CMK (cell line): ENCODE measurements around the gene OR2T27.
"Not testable (repeated sequence)": the region's sequence is repeated elsewhere in the genome, so short reads cannot be mapped to it uniquely, and the experiment has no call there.

Source experiments
- DNase-seq: peaks from one replicate; pipeline ENCODE4 v3.0.0-alpha.2; 2010; ENCODE audit warnings: low read depth

OR2T27 gene

DNA sequence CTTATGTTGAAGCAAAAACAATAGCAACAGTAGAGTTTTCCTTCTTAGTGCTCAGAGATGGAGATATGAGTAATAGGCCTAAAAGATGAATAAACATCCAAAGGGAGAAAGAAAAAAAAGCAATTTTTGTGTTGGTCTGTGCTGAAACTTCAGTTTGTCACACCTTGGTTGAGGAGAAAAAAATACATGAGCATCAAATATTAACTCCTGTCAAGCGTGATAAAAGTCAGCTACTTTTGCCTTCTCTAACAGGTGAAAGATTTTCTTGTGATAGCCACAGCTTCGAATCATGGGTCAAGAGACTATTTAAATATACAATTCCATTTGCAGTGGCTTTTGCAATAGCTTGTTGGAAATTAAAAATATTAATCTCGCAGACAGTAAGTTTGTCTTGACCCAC is 14.4 kb downstream of the OR2T27 start:
- DNase-seq = not testable (repeated sequence)

DNA sequence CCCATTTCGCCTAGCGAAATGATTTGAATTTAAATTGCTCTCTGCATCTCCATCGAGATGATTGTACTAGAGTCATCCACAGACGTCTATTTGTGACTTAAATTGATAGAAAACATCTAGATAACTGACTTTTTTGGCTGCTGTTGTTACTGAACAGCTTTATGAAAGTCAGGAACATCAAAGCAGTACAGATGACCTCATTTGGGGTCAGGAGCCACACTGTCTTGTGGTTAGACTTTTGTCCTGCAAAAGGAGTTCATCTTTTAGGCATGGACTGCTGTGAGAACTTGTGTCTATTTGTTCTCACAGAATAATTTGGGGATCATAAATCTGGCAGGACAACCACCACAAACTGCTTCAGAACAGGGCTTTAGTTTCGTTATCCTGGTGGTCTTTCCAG is 15.7 kb downstream of the OR2T27 start:
- not testable (repeated sequence) for DNase-seq

DNA sequence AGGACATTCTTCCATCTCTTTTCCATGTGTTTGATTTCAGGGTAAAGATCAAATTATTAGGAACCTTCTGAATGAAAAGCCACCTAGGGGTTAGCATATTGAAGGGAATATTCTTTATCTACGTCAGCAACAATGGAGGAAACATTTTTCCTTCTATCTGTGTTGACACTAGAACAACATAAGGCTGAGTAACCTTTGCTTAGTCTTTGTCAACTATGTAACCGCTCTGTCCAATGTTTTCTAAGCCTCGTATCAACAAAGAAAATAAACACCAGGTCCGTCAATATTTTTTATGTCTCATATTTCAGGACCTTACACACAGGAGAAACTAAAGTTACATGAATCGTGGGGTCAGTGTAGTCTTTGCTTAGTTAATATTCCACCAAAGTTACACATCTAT is 18.7 kb downstream of the OR2T27 start:
- not testable (repeated sequence) for DNase-seq

DNA sequence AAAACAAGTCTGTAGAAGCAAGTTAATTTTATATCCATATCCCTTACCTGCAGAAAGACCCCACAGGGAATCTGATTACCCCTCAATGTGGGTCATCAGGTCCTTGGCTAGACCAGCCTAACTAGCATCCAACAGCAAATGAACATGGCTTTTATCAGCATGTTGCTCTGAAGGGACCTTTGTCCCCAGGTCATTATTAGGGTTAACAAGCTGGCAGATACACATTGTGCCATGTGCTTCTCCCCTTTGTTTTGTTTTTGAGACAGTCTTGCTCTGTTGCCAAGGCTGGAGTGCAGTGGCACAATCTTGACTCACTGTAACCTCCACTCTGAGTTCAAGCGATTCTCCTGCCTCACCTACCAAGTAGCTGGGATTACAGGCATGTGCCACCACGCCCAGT is 20.3 kb downstream of the OR2T27 start, which contains the start of gene OR2T11:
Gene OR2T11, minus strand, starts transcription at position 101 of the 400 bp plus-strand sequence. CDS start 7,963 bp downstream, outside the sequence.
- DNase-seq = not testable (repeated sequence)

DNA sequence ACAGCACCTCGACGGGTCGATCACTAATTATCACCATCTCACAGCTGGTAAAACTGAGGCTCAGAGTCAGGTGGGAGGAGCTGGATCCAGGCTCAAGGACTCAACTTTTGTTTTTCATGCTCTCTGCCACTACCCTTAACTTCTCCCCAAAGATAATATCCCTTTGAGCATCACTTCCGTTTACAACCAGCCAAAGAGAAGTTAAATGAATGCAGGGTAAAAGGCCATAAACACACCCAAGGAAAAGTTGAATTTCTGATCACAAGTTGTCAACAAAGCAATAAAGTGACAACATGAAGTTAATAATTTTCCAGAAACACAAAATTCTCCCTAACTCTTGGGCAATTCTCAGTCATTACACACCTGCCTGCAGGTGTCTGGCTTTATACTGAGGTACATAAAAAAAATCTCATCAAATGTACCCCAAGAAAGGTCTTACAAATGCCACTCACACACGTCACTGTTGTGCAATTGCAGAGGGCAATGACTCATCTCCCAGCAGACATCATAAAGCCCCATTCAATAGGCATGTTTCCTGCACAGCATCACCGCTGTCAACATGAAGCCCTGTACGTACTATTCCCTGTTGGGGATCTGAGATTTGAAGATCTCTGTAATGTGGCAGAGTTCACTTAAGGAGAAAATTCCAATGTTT is 23.8 kb downstream of the OR2T27 start:
- no peak for DNase-seq

DNA sequence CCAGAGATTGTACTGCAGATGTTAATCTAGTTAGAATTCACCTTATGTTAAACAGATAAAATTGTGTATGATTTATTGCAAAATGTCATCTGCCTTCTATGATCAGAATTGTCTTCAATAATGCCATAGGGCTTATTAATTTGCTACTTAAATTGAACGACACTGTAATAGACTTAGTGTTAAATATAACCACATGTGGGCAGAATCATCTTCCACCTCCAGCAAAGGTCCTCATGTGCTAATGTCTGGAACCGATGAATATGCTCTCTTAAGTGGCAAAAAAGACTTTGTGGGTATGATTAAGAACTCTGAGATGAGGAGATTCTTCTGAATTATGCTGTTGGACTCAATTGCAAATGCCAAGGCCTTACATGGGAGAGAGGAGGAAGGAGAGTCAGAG is 24.8 kb downstream of the OR2T27 start:
- DNase-seq = no peak

DNA sequence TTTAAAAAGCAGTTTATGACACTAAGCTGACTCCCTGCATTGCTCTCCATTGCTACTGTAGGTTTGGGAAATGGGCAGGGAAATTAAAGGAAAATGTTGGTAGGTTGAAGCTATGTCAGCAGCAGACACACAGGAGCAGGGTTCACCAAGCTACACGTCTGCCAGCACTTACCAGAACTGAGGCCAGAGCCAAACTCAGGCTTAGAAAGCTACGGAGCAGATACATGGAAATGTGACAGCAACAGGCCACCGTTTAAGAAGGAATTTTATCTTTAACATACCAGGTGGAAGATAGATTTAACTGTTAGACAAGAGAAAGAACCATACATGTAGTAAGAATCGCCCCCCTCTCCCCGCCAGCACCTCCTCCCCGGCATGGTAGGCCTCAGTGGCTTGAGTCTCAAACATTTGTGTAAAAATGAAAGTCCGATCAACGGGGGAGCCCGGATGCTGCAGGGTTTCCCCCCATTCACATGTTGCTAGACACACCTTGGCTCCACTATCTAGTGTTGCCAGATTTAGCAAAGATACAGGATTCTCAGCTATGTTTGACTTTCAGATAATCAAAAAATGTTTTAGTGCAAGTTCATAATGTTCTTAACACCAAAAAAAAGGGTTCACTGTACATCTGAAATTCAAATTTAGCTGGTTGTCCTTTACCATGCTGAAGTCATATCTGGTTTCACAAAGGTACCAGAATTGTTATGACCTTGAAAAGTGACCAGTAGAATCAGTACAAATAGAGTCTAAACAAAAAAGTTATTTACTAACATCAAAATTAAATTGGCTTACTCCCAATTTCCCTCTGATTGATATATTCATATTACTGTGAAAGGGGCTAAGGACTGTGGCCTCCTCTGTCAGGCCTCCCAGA is 27.1 kb downstream of the OR2T27 start:
- no peak for DNase-seq

DNA sequence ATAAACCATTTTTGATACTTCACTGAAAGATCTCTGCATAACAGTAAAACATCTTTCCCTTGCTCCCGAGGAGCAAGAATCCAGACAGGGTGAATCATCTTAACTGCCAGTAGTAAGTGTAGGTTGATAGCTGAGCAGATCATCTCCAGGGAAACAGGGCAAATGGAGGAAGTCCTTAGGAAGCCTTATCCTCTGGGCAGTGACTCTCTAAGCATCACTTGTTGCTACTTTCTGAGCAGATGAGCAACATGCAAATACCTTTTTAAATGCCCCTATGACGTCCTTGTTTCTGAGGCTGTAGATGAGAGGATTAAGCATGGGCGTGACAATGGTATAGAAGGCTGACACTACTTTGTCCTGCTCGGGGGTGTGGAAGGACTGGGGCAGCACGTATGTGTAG is 29.4 kb downstream of the OR2T27 start:
- no peak for DNase-seq

DNA sequence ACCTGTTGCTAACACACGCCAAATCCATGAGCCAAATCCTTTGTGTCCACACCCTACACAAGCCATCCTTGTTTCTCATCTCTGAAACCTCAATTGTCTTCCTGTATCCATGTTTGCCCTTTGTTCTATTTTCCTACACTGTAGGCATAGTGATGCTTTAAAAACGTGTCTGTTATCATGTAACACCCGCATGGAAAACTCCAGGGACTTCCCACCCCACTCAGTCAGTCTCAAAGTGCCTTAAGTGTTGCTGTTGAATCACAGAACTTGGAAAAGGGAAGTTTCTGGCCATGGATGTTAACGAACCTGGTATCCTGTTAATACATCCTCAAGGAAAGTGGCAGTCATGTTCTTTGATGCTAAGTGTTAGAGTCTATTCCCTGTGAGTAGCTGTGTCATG is 30.2 kb downstream of the OR2T27 start:
- no peak for DNase-seq

DNA sequence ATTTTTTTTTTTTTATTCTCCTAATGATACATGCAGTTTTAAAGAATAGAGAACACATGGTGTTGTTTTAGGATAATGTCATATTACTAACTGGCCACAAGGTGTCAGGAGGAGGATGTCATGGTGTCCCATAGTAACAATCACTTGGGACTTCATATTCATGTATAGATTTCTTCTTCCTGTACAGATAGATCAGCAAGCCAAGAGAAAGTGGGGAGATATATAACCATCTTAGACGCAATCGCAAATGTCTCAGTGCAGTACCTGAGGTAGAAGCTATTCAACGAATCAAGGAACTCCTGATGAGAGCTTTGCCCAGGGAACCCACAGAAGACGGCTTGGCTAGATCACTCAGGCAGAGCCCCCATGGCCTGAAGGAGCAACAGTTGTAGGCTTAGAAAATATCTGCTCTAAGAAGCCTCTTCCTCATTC is 32.7 kb downstream of the OR2T27 start:
- DNase-seq = peak; percentile 18

DNA sequence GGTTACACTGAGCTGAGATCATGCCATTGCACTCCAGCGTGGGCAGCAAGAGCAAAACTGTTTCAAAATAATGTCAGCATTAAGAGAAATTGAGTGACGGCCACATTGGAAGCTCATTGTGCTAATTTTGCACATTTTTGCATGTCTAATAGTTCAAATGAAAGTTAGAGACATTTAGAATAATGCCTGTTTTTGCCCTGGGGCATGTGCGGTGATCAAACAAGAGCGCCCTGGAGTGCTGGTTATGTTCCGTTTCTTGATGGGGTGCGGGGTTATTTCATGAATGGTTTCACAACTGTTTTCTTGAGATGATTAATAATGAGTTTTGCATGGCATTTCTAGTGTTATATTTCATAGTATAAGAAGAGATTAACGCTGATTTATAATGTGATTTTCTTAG is 33.6 kb downstream of the OR2T27 start:
- no peak for DNase-seq

DNA sequence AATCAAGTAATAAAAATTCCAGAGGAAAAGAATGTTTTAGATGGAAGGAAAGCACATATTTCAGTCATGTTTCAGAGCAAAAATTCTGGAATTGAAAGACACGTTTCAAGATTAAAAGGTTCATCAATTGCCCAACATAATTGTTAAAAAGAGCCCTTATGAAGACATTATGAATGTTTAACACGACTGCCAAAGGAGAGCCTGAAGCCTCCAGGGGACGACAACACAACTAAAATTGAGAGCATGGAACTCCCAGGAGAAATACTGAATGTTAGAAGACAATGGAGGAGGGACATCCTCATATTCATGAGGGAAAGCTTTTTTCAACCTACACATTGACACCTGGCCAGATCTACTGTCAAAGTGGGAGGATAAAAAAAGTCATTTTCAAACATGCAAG is 36.5 kb downstream of the OR2T27 start:
- no peak for DNase-seq

DNA sequence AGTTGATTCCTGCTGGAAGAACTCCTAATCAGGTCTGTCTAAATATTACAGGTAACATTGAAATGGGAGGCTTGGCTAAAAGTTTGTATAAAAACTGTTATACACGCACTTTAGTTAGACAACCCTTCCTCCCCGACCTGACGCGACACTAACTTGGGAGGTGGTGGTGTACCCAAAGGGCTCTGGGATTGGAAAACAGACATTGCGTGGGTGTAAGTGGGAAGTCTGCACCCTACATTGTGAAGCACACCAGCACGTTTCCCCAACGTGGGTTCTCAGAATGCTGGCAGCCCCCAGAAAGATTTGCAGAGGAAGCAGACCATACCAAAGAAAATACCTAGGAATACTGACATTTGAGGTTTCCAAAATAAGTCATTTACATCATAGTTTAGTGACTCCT is 37.2 kb downstream of the OR2T27 start:
- DNase-seq = no peak

DNA sequence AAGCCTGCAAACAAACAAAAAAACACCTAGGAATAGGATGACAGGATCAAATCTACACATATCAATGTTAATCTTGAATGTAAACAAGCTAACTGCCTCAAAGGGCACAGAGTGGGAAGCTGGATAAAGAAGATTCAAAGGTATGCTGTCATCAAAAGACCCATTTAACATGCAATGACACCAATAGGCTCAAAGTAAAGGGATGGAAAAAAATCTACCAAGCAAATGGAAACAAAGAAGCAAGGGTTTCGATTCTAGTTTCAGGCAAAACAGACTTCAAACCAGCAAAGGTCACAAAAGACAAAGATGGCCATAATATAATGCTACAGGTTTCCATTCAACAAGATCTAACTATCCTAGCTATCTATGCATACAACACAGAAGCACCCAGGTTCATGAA is 41.6 kb downstream of the OR2T27 start:
- no peak for DNase-seq

DNA sequence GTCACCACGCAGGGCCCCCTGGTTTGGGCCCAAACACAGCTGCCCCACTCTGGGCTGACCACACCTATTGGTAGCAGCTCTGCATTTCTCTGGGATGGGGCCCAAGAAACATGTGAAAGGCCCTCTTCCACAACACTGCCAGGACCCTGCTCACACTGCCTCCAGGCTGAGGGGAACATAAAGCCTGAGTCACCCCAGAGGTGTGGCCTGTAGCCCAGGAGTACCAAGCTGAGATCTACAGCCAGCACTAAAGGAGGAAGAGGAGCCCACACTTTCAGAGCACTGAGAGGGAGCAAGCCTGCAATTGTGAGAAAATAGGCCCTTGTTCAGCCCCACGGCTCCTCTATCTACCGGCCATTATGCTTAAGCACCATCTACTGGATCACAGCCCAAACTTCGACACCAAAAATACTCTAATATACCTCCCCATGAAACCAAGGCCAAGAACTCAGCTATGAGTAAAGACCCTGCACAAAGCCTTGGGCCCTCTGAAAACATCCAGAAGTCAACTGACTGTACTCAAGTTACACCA is 43.4 kb downstream of the OR2T27 start:
- DNase-seq = no peak

DNA sequence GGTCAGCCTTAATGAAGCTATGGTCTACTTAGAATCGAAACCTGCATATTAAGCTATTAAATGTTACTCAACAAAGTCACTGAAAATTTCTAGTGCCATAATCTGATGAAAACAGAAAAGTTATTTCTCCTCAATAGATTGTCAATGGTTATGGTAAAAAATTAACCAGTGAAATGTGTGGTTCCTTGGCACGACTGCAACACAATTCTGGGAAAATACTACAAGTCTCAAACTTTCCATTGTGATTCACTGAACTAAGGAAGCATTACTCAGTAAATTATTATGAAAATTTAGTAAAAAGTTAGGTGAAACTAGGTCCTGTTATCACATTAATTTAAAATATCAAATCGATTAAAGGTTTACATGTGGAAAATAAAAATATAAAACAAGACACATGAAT is 45.0 kb downstream of the OR2T27 start:
- no peak for DNase-seq
